Placental epithelial cell (primary cell): ENCODE measurements around the gene GPN3. TPM values are rescaled to one million over a fixed set of nuclear protein-coding genes. Genes with fewer than 3 reads are reported as not detected.

Source experiments
- small RNA-seq: library from RNA; depleted of rRNA; stranded (forward); fragments of <200 nt; gene quantifications from one replicate; pipeline ENCODE3, GENCODE V24; 2012
- total RNA-seq: library from RNA; depleted of rRNA; stranded (reverse); fragments of >200 nt; gene quantifications from 2 replicates; pipeline ENCODE4 v1.2.3, GENCODE V29; 2012

Gene GPN3
- total RNA-seq: 10.1 and 15.7 TPM in 2 replicates

GRCh38 chr12:110468214-110469048 lies at the start of gene GPN3, which contains the start of gene FAM216A:
Gene GPN3, minus strand, starts transcription at chr12:110468257. Its CDS starts 54 bp downstream, at chr12:110468203.
Gene FAM216A, plus strand, starts transcription at chr12:110468845. Its CDS starts 31 bp downstream, at chr12:110468876.

GRCh38 chr12:110501752-110502738 lies 34.0 kb upstream of the GPN3 start, which contains the start of the genes RAD9B and VPS29:
Gene RAD9B, plus strand, starts transcription at chr12:110502331. Its CDS starts 7 bp downstream, at chr12:110502338.
Gene VPS29, minus strand, starts transcription at chr12:110502111. Its CDS starts 60 bp downstream, at chr12:110502051.

GRCh38 chr12:110449799-110450497 lies 18.1 kb downstream of the GPN3 start, which contains the start of gene ARPC3:
Gene ARPC3, minus strand, starts transcription at chr12:110450337. Its CDS starts 77 bp downstream, at chr12:110450260.

GRCh38 chr12:110403146-110403975 lies 64.7 kb downstream of the GPN3 start, which contains the start of gene ANAPC7:
Gene ANAPC7, minus strand, starts transcription at chr12:110403708. Its CDS starts 81 bp downstream, at chr12:110403627.

Small RNAs within 50 kb of the gene (small RNA-seq; reads per million reads assigned to genes)
- not detected for gene RF00278

Other genes with a start within 250 kb of the GPN3 start
- 99.7 and 141 TPM in 2 replicates for gene ATP2A2, start 187.0 kb downstream of the GPN3 start, total RNA-seq
- gene ANAPC7, start 64.5 kb downstream of the GPN3 start, total RNA-seq: 13.3 and 26.8 TPM in 2 replicates
- 212 and 303 TPM in 2 replicates for gene ARPC3, start 17.9 kb downstream of the GPN3 start, total RNA-seq
- 6.5 and 7.9 TPM in 2 replicates for gene FAM216A, start 588 bp upstream of the GPN3 start, total RNA-seq
- 40.4 and 60.0 TPM in 2 replicates for gene VPS29, start 33.9 kb upstream of the GPN3 start, total RNA-seq
- 0.11 and 0.39 TPM in 2 replicates for gene RAD9B, start 34.1 kb upstream of the GPN3 start, total RNA-seq
- gene PPTC7, start 115.1 kb upstream of the GPN3 start, total RNA-seq: 4.3 and 8.9 TPM in 2 replicates
- gene TCTN1, start 145.9 kb upstream of the GPN3 start, total RNA-seq: 41.2 and 41.6 TPM in 2 replicates
- 2.0 and 3.4 TPM in 2 replicates for gene HVCN1, start 220.9 kb upstream of the GPN3 start, total RNA-seq